ENCODE results near the gene CPNE2. TPM values are rescaled to one million over a fixed set of nuclear protein-coding genes. Genes with fewer than 3 reads are reported as not detected.
"Not testable (repeated sequence)": the region's sequence is repeated elsewhere in the genome, so short reads cannot be mapped to it uniquely, and the experiment has no call there.

CPNE2 gene
- total and polyA plus RNA-seq, 12 donors: 9.6 to 43.6 (median 17.1) TPM

DNA sequence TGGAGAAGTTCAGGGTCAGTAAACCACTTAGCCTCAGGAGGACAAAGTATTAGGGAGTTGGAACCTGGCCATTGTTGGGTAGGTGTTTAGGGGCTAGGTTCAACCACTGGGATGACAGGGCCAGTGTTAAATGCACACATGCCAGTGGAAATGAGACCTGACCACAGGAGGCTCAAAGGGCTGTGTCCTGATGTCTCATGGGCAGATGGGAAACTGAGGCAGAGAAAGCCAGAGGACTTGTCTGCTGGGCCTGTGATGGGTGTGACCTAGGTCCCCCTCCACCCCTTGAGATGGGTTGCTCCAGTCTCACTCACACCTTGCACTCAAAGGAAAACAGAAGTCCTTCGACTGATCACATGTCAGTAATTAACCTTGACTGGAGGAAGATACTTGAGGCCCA lies 16.0 kb downstream of the CPNE2 start:
- peaks cover 0 to 14% of the 10 kb centered on the region in 2 donors for H3K4me1 ChIP-seq (replicated peaks in 1 of 2)
- intact Hi-C loops (cut with DNase I): loop anchor here in 1 of 2 donors (10.0 kb wide), 1 partner anchor 306 kb away; no protein-coding TSS in a partner anchor
- no peak overlapping the region for H3K27ac ChIP-seq
- H3K4me3 ChIP-seq: no peak overlapping the region
- TF ChIP-seq, protein P1, sequence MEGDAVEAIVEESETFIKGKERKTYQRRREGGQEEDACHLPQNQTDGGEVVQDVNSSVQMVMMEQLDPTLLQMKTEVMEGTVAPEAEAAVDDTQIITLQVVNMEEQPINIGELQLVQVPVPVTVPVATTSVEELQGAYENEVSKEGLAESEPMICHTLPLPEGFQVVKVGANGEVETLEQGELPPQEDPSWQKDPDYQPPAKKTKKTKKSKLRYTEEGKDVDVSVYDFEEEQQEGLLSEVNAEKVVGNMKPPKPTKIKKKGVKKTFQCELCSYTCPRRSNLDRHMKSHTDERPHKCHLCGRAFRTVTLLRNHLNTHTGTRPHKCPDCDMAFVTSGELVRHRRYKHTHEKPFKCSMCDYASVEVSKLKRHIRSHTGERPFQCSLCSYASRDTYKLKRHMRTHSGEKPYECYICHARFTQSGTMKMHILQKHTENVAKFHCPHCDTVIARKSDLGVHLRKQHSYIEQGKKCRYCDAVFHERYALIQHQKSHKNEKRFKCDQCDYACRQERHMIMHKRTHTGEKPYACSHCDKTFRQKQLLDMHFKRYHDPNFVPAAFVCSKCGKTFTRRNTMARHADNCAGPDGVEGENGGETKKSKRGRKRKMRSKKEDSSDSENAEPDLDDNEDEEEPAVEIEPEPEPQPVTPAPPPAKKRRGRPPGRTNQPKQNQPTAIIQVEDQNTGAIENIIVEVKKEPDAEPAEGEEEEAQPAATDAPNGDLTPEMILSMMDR (IDR thresholded peaks at IDR 0.05): no peak
- no peak for TF ChIP-seq POLR2A (IDR thresholded peaks at IDR 0.05)
- peaks cover 0 to 3% of the 10 kb centered on the region in 2 donors for H3K36me3 ChIP-seq (replicated peaks in 1 of 2)
- no peaks in the 10 kb centered on the region for H3K9me3 ChIP-seq (replicated peaks in 1 of 3)
- H3K27me3 ChIP-seq: no peaks in the 10 kb centered on the region
- 41 to 64% (median 56%) methylated on average over 1 of the region's 1 CpG for WGBS, 4 donors
- DNase-seq: no peak

DNA sequence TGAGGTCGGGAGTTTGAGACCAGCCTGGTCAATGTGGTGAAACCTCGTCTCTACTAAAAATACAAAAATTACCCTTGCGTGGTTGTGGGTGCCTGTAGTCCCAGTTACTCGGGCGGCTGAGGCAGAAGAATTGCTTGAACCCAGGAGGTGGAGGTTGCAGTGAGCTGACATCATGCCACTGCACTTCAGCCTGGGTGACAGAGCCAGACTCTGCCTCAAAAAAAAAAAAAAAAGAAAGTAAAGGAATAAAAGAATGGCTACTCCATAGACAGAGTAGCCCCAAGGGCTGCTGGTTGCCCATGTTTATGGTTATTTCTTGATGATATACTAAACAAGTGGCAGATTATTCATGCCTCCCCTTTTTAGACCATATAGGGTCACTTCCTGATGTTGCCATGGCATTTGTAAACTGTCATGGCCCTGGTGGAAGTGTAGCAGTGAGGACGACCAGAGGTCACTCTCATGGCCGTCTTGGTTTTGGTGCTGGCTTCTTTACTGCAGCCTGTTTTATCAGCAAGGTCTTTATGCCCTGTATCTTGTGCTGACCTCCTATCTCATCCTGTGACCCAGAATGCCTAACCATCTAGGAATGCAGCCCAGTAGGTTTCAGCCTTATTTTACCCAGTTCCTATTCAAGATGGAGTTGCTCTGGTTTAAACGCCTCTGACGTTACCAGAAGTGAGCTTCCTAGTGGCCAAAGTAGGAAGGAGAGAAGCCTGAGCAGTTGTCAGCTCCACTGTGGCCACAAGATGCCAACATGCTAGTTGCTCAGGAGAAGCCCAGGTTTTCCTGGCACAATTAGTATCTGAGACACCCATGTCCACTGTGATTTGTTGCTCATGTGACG lies 17.1 kb downstream of the CPNE2 start:
- intact Hi-C loops (cut with DNase I): loop anchor here in 1 of 2 donors (10.0 kb wide), 1 partner anchor 305 kb away; no protein-coding TSS in a partner anchor
- WGBS, 4 donors: 75 to 77% (median 76%) methylated on average over 10 of the region's 10 CpGs
- H3K4me1 ChIP-seq (replicated peaks in 1 of 2): peaks cover 0 to 14% of the 10 kb centered on the region in 2 donors
- H3K36me3 ChIP-seq (replicated peaks in 1 of 2); H3K4me3 ChIP-seq; H3K27ac ChIP-seq; H3K9me3 ChIP-seq (replicated peaks in 1 of 3); DNase-seq; H3K27me3 ChIP-seq: not testable (repeated sequence)

DNA sequence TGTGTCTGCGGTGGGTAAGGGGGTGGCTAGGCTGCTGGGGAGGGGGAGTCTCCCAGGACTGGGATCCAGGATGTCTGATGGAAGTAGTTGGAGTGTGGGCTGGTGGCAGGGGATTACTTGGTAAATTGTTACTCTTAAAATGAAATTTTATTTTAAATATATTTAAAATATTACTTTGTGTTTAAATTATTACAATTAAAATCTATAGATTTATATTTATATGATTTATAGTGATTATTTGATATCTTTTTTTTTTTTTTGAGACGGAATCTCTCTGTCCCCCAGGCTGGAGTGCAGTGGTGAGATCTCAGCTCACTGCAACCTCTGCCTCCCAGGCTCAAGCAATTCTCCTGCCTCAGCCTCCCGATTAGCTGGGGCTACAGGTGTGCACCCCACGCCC lies 18.6 kb downstream of the CPNE2 start:
- TF ChIP-seq, protein P1 (IDR thresholded peaks at IDR 0.05): no peak
- TF ChIP-seq POLR2A (IDR thresholded peaks at IDR 0.05): no peak
- H3K9me3 ChIP-seq (replicated peaks in 1 of 3): no peaks in the 10 kb centered on the region
- no peaks in the 10 kb centered on the region for H3K27me3 ChIP-seq
- H3K27ac ChIP-seq: no peak overlapping the region
- intact Hi-C loops (cut with DNase I): no loop called here
- peaks cover 0 to 21% of the 10 kb centered on the region in 2 donors for H3K4me1 ChIP-seq (replicated peaks in 1 of 2)
- H3K36me3 ChIP-seq (replicated peaks in 1 of 2): peaks cover 0 to 3% of the 10 kb centered on the region in 2 donors
- WGBS, 4 donors: 92 to 97% (median 96%) methylated on average over 4 of the region's 4 CpGs
- H3K4me3 ChIP-seq: no peak overlapping the region
- no peak for DNase-seq

DNA sequence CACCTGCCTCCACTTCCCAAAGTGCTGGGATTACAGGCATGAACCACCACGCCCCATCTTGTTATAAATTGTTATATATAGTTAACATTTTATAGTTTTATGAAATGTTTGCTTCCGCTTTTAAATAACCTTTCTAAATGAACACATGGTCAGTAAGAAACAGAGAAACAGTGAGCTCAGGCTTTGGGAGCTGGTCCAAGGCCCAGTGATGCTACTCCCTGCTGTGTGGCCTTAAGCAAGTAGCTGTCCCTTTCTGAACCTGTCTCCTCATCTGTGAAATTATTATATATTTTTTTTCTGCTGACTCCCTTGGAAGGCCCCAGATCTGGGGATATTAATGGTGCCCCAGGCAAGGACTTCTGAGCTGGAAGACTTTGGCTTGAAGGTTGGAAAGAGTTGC lies 19.0 kb downstream of the CPNE2 start:
- Histone ChIP-seq H3K4me3 (no peak overlapping the region), H3K36me3 (replicated peaks in 1 of 2) (peaks cover 0 to 3% of the 10 kb centered on the region in 2 donors), H3K9me3 (replicated peaks in 1 of 3) (no peaks in the 10 kb centered on the region), H3K4me1 (replicated peaks in 1 of 2) (peaks cover 0 to 21% of the 10 kb centered on the region in 2 donors), H3K27ac (no peak overlapping the region), H3K27me3 (no peaks in the 10 kb centered on the region)
- intact Hi-C loops (cut with DNase I): no loop called here
- no peak for TF ChIP-seq POLR2A (IDR thresholded peaks at IDR 0.05)
- TF ChIP-seq, protein P1 (IDR thresholded peaks at IDR 0.05): no peak
- WGBS, 4 donors: 90 to 95% (median 92%) methylated on average over 2 of the region's 2 CpGs
- no peak for DNase-seq
